Transverse colon (tissue), 4 donors: ENCODE results near the gene ZCCHC3. TPM values are rescaled to one million over a fixed set of nuclear protein-coding genes. Genes with fewer than 3 reads are reported as not detected.
A peak's percentile ranks its signal among the peaks of the same experiment; 100 is the strongest.
"Not testable (repeated sequence)": the region's sequence is repeated elsewhere in the genome, so short reads cannot be mapped to it uniquely, and the experiment has no call there.

Source experiments
- DNase-seq: peaks from one replicate; pipeline ENCODE4 v3.0.0-alpha.2; 2019
- H3K27ac ChIP-seq, 4 donors: fragments of 200-600 bp; sonication (generic); 2 replicates each; pipeline ENCODE4 v1.5.1; 2016 to 2018; ENCODE audit warnings: inconsistent platforms in 4 of 4
- H3K27me3 ChIP-seq: fragments of 200-600 bp; sonication (generic); 2 replicates; pipeline ENCODE4 v1.5.1; 2017; ENCODE audit warnings: inconsistent platforms
- H3K36me3 ChIP-seq, 4 donors: fragments of 200-600 bp; sonication (generic); 2 replicates each; pipeline ENCODE4 v1.5.1; 2017 to 2019; ENCODE audit warnings: inconsistent platforms in 4 of 4
- H3K4me1 ChIP-seq, 4 donors: fragments of 200-600 bp; sonication (generic); 2 replicates each; pipeline ENCODE4 v1.5.1; 2017 to 2020; ENCODE audit warnings: inconsistent platforms in 4 of 4
- H3K4me3 ChIP-seq, 4 donors: fragments of 200-600 bp; sonication (generic); 1 replicate in 1 of 4; 2 replicates in 3 of 4; pipeline versions ENCODE4 v1.5.1 to v1.6.1; 2017 to 2019; ENCODE audit warnings: inconsistent platforms in 4 of 4
- H3K9me3 ChIP-seq, 2 donors: fragments of 200-600 bp; sonication (generic); 2 replicates each; pipeline ENCODE4 v1.5.1; 2017 to 2019; ENCODE audit warnings: inconsistent platforms in 2 of 2
- EP300 ChIP-seq: sonication (generic); formaldehyde crosslinking; IDR thresholded peaks from one replicate; pipeline ENCODE4 v1.6.1; 2017; ENCODE audit warnings: antibody characterized with exemption, low read depth
- POLR2A ChIP-seq: fragments of 450-650 bp; IDR thresholded peaks from one replicate; pipeline ENCODE4 v1.6.1; 2016; ENCODE audit warnings: antibody characterized with exemption, mild to moderate bottlenecking, moderate library complexity
- POLR2AphosphoS5 ChIP-seq, 3 donors: sonication (generic); formaldehyde crosslinking; IDR thresholded peaks; one replicate each; pipeline ENCODE4 v1.6.1; 2016; ENCODE audit warnings: antibody characterized with exemption in 3 of 3
- WGBS, 2 donors: methylation state at CpG; one replicate each; pipeline ENCODE4 v1.1.5; 2018; ENCODE audit warnings: low coverage in 1 of 2; 5-methylcytosine and 5-hydroxymethylcytosine counted together
- in situ Hi-C, 4 donors: fragments of 200-750 bp; cut with MboI; loops; one replicate each; pipeline versions ENCODE4 v1.15.0 to v1.15.1; 2017; ENCODE audit warnings: low sequenced_read_pairs in 3 of 4, low pct_ligation_motif_present in 1 of 4, low pct_unique_long_range_greater_than_20kb in 1 of 4
- intact Hi-C: fragments of 100-400 bp; cut with DNase I; formaldehyde crosslinking; loops from one replicate; pipeline ENCODE4 v1.15.1; 2023; ENCODE audit warnings: low total_unique reads
- total RNA-seq, 4 donors: library from RNA; depleted of rRNA; stranded (reverse); fragments of >200 nt; gene quantifications; one replicate each; pipeline ENCODE4 v1.1.0, GENCODE V29; 2016
- TF ChIP-seq, protein P1 (sequence below), 5 experiments: fragments of 200-600 bp in 3 of 5; fragments of 450-650 bp in 2 of 5; sonication (generic) in 3 of 5; IDR thresholded peaks; 1 replicate in 2 of 5; 2 replicates in 3 of 5; pipeline ENCODE4 v1.5.1; 2016 to 2017; ENCODE audit warnings: antibody characterized with exemption in 5 of 5, inconsistent platforms in 3 of 5, mild to moderate bottlenecking in 2 of 5, moderate library complexity in 1 of 5

The ZCCHC3 gene
- total RNA-seq, 4 donors from 2014 or later = 6.6 to 16.0 (median 10.1) TPM

DNA sequence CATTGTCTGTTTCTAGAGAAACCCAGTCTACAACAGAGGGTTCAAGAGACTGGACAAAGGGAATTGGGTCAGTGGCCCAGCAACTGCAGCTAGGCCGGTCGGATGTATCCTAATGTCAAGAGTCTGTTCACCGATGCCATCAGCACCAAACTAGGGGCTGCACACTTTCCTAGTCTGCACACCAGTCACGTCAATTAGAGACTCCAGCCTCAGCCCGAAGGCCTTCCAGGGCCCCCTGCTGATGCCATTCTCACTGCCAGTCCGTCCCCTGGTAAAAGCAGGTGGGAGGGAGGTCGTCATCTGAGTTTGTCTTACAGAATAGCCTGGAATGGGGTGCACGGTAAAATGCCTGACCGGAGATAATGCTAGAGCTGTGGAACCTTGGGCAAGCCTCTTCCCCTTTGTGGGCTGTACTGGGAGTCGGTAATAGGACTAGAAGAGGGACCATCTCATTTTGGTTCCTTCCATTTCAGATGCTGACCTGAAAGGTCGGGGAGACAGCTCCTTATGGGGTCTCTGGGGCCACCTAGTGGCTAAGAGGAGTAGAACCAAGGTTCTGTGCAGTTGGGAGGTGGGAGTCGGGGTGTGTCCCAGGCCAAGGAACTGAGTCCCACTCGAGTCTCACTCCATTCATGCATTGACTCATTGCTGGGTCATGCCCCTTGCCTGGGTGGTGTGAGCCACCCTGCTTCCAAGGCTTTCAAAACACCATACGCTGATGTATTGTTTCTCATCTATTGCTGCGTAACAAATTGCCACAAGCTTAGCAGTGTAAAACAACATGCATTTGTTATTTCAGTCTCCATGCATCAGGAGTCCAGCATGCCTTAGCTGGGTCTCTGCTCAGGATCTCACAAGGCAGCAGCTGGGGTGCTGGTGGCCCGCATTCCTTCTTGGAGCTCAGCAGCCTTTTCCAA is 33.1 kb downstream of the ZCCHC3 start:
- Histone ChIP-seq H3K27ac (peak overlapping the region in 1 of 4 donors; percentile 0), H3K9me3 (no peaks in the 10 kb centered on the region), H3K4me1 (peaks cover 0 to 31% (median 20%) of the 10 kb centered on the region in 4 donors), H3K4me3 (no peak overlapping the region), H3K36me3 (no peaks in the 10 kb centered on the region), H3K27me3 (no peaks in the 10 kb centered on the region)
- TF ChIP-seq, protein P1, sequence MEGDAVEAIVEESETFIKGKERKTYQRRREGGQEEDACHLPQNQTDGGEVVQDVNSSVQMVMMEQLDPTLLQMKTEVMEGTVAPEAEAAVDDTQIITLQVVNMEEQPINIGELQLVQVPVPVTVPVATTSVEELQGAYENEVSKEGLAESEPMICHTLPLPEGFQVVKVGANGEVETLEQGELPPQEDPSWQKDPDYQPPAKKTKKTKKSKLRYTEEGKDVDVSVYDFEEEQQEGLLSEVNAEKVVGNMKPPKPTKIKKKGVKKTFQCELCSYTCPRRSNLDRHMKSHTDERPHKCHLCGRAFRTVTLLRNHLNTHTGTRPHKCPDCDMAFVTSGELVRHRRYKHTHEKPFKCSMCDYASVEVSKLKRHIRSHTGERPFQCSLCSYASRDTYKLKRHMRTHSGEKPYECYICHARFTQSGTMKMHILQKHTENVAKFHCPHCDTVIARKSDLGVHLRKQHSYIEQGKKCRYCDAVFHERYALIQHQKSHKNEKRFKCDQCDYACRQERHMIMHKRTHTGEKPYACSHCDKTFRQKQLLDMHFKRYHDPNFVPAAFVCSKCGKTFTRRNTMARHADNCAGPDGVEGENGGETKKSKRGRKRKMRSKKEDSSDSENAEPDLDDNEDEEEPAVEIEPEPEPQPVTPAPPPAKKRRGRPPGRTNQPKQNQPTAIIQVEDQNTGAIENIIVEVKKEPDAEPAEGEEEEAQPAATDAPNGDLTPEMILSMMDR (IDR thresholded peaks at IDR 0.05) = peak; percentile 72 to 84 (median 79)
- no peak for TF ChIP-seq EP300
- 61 to 72% methylated on average over 6 to 16 of the region's 16 CpGs for WGBS, 2 donors
- no peak for DNase-seq
- intact Hi-C loops = no loop called here
- in situ Hi-C loops = no loop called here

DNA sequence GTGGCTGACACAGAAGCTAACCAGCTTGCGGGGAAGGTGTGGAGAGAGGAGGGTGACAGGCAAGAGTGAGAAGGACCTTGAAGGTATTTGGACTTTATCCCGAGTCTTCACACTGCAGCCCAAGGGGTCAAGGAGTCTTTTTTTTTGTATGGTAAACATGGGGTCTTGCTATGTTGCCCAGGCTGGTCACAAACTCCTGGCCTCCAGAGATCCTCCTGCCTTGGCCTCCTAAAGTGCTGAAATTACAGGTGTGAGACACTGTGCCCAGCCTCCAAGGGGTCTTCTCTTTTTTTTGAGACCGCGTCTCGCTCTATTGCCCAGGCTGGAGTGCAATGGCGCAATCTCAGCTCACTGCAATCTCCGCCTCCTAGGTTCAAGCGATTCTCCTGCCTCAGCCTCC is 37.2 kb downstream of the ZCCHC3 start:
- intact Hi-C loops = no loop called here
- no peak for TF ChIP-seq POLR2AphosphoS5 (IDR thresholded peaks at IDR 0.05)
- TF ChIP-seq, protein P1 (IDR thresholded peaks at IDR 0.05) = no peak
- no peak for TF ChIP-seq EP300
- no peak for TF ChIP-seq POLR2A
- Histone ChIP-seq H3K9me3 (no peaks in the 10 kb centered on the region), H3K36me3 (no peaks in the 10 kb centered on the region), H3K4me1 (peaks cover 0 to 9% (median 3%) of the 10 kb centered on the region in 4 donors), H3K4me3 (no peak overlapping the region), H3K27me3 (no peaks in the 10 kb centered on the region), H3K27ac (no peak overlapping the region)
- 94 to 100% methylated on average over 2 to 8 of the region's 8 CpGs for WGBS, 2 donors
- in situ Hi-C loops = no loop called here
- no peak for DNase-seq

DNA sequence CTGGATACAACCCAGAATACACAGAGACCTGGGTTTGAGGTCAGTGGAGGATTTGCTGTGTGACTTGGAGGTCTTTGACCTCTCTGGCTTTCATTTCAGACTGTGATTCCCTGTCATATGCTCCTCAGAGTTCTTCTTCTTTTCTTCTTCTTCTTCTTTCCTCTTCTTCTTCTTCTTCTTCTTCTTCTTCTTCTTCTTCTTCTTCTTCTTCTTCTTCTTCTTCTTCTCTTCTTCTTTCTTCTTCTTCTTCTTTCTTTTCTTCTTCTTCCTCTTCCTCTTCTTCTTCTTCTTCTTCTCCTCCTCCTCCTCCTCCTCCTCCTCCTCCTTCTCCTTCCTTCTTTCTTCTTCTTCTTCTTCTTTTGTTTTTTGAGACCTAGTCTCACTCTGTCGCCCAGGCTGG is 38.7 kb downstream of the ZCCHC3 start:
- H3K27me3 ChIP-seq, H3K9me3 ChIP-seq, H3K4me3 ChIP-seq, in situ Hi-C loops, DNase-seq, H3K4me1 ChIP-seq, intact Hi-C loops, H3K27ac ChIP-seq, H3K36me3 ChIP-seq: not testable (repeated sequence)
- 100% methylated on average over 1 of the region's 1 CpG; no CpG with 5 or more reads in 1 of the 2 donors for WGBS, 2 donors

DNA sequence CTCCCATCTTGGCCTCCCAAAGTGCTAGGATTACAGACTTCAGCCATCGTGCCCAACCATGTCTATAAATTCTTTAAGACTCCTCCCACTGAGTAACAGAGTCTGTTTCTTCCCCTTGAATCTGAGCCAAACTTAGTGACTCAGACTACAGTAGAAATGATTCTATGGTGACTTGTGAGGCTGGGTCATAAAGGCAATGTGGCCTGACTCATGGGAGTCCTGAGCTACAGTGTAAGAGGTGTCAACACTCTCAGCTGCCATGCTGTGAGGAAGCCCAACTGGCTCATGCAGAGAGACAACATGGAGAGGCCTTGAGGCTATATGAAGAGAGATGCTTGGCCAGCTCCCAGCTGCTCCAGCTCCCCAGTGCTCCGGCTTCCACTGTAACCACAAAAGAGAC is 44.3 kb downstream of the ZCCHC3 start:
- in situ Hi-C loops = no loop called here
- no peak overlapping the region for H3K4me3 ChIP-seq
- peaks cover 0 to 15% (median 3%) of the 10 kb centered on the region in 4 donors for H3K4me1 ChIP-seq
- peaks cover 0 to 4% of the 10 kb centered on the region in 2 donors for H3K9me3 ChIP-seq
- 60% methylated on average over 2 of the region's 2 CpGs; no CpG with 5 or more reads in 1 of the 2 donors for WGBS, 2 donors
- intact Hi-C loops = no loop called here
- no peaks in the 10 kb centered on the region for H3K36me3 ChIP-seq
- no peak for DNase-seq
- H3K27ac ChIP-seq = no peak overlapping the region
- no peak for TF ChIP-seq POLR2A
- TF ChIP-seq POLR2AphosphoS5 (IDR thresholded peaks at IDR 0.05) = peak in 1 of 3 donors; percentile 21
- no peak for TF ChIP-seq EP300
- no peaks in the 10 kb centered on the region for H3K27me3 ChIP-seq

DNA sequence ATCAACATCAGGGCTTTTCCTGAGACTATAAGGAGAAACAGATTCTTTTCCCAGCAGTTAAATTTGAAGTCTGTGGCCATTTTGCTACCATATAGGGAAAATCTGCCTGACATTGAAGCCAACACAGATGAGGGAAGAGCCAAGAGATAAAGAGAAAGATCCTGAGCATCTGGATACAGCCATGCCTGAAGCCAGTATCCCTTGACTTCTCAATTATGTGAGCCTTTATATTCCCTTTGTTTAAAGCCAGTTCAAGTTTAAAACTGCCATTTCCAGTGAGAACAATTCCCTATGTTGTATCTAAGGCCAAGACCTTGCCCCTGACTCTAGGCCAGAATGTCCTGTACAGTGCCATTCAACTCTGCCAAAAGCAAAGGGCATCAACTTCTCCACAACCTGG is 45.7 kb downstream of the ZCCHC3 start:
- peaks cover 0 to 4% of the 10 kb centered on the region in 2 donors for H3K9me3 ChIP-seq
- peaks cover 0 to 20% (median 6%) of the 10 kb centered on the region in 4 donors for H3K4me1 ChIP-seq
- TF ChIP-seq, protein P1 (IDR thresholded peaks at IDR 0.05) = no peak
- TF ChIP-seq EP300 (no peak), POLR2A (no peak), POLR2AphosphoS5 (IDR thresholded peaks at IDR 0.05) (no peak)
- in situ Hi-C loops = no loop called here
- H3K27ac ChIP-seq = no peak overlapping the region
- no peaks in the 10 kb centered on the region for H3K36me3 ChIP-seq
- H3K4me3 ChIP-seq = no peak overlapping the region
- no peak for DNase-seq
- H3K27me3 ChIP-seq = no peaks in the 10 kb centered on the region
- intact Hi-C loops = no loop called here
